HepG2 (cell line): ENCODE data around the gene TANC1. TPM values are rescaled to one million over a fixed set of nuclear protein-coding genes. Genes with fewer than 3 reads are reported as not detected.

ENCODE experiments used
- ATAC-seq: fragments of 200-7000 bp; cut with Tn5 transposase; 3 replicates; pipeline ENCODE4 v1.9.1; 2020; ENCODE audit warnings: mild to moderate bottlenecking, moderate library complexity
- BruUV-seq: library from RNA; stranded (reverse); fragments of 400-500 nt; replicated peaks from 2 replicates; lab custom pipeline; 2021; lab: Mats Ljungman, UMichigan
- CTCF ChIA-PET: fragments of 300-600 bp; formaldehyde crosslinking; extraction: SDS; loops from one replicate; lab custom pipeline; 2021; ENCODE audit warnings: low total read pairs, inconsistent platforms, low intra/inter-chr PET ratio; lab: Yijun Ruan, JAX
- POLR2A ChIA-PET: fragments of 350-600 bp; sonication (Branson Sonifier 250); formaldehyde crosslinking; loops from one replicate; lab custom pipeline; 2020; ENCODE audit warnings: antibody characterized with exemption, inconsistent platforms; lab: Yijun Ruan, JAX
- DNase-seq: peaks from one replicate; pipeline ENCODE4 v3.0.0-alpha.2; 2015; ENCODE audit warnings: low spot score
- FAIRE-seq: peaks from 3 replicates; lab custom pipeline; 2011; peaks lifted over from hg19 to GRCh38; lab: Jason Lieb, UNC
- H2AFZ ChIP-seq: one replicate; pipeline ENCODE4 v1.6.1; 2011; ENCODE audit warnings: low read length, inconsistent platforms
- H3K27ac ChIP-seq: fragments of 300-600 bp; 3 replicates; pipeline ENCODE4 v1.8.0; 2011; ENCODE audit warnings: mixed run types, mild to moderate bottlenecking, mixed read lengths, low read length, inconsistent platforms; ENCODE audit not compliant: insufficient read depth; ENCODE audit errors: extremely low read length
- H3K27me3 ChIP-seq, 2 experiments: fragments of 200-600 bp in 1 of 2; 2 replicates in 1 of 2; 3 replicates in 1 of 2; pipeline versions ENCODE4 v1.6.0 to v1.8.0; 2011; ENCODE audit warnings: low read length in 2 of 2, mild to moderate bottlenecking in 2 of 2, moderate library complexity in 2 of 2, inconsistent platforms in 1 of 2; ENCODE audit not compliant: insufficient read depth in 2 of 2, control insufficient read depth in 1 of 2
- H3K36me3 ChIP-seq, 2 experiments: fragments of 200-600 bp in 1 of 2; replicated peaks in 1 of 2; 2 replicates in 1 of 2; 3 replicates in 1 of 2; pipeline versions ENCODE4 v1.5.1 to v1.8.0; 2011; ENCODE audit warnings: low read length in 2 of 2, inconsistent platforms in 1 of 2; ENCODE audit not compliant: insufficient read depth in 2 of 2, control insufficient read depth in 1 of 2
- H3K4me1 ChIP-seq: 2 replicates; pipeline ENCODE4 v1.5.1; 2012; ENCODE audit warnings: low read length, inconsistent platforms; ENCODE audit not compliant: insufficient read depth
- H3K4me2 ChIP-seq: 2 replicates; pipeline ENCODE4 v1.6.0; 2011; ENCODE audit warnings: low read depth, low read length, inconsistent platforms
- H3K4me3 ChIP-seq, 3 experiments: fragments of 200-600 bp in 1 of 3; sonication (generic), shearing (Covaris generic) in 1 of 3; replicated peaks in 1 of 3; 2 replicates each; pipeline ENCODE4 v1.5.1; 2011 to 2016; ENCODE audit warnings: low read length in 3 of 3, inconsistent platforms in 2 of 3, low read depth in 2 of 3, mild to moderate bottlenecking in 2 of 3, control low read depth in 1 of 3, mixed read lengths in 1 of 3; ENCODE audit not compliant: insufficient read depth in 1 of 3
- H3K79me2 ChIP-seq: one replicate; pipeline ENCODE4 v1.6.1; 2011; ENCODE audit warnings: low read length, inconsistent platforms; ENCODE audit not compliant: insufficient read depth
- H3K9ac ChIP-seq: 2 replicates; pipeline ENCODE4 v1.6.0; 2011; ENCODE audit warnings: mild to moderate bottlenecking, low read depth, low read length, inconsistent platforms; ENCODE audit not compliant: insufficient read depth
- H3K9me3 ChIP-seq: 2 replicates; pipeline ENCODE4 v1.5.1; 2012; ENCODE audit warnings: mild to moderate bottlenecking, low read length
- H4K20me1 ChIP-seq: 2 replicates; pipeline ENCODE4 v1.6.0; 2011; ENCODE audit warnings: inconsistent platforms, mild to moderate bottlenecking, low read length, moderate library complexity; ENCODE audit not compliant: insufficient read depth
- BCL6 ChIP-seq: IDR thresholded peaks from 2 replicates; pipeline ENCODE4 v1.6.1; 2016; ENCODE audit warnings: missing genetic modification reagents, missing compliant biosample characterization
- CHD2 ChIP-seq: IDR thresholded peaks from 2 replicates; pipeline ENCODE4 v1.6.1; 2011; ENCODE audit warnings: low read depth, low read length, improper control_type of control experiment
- EED ChIP-seq: sonication (generic); formaldehyde crosslinking; IDR thresholded peaks from 2 replicates; pipeline ENCODE4 v1.5.0; 2020; ENCODE audit warnings: mild to moderate bottlenecking, missing genetic modification reagents
- ETV5 ChIP-seq: IDR thresholded peaks from 2 replicates; pipeline ENCODE4 v1.6.1; 2018; ENCODE audit warnings: missing biosample characterization, missing genetic modification reagents, inconsistent platforms, borderline replicate concordance
- LRRFIP1 ChIP-seq: sonication (generic); formaldehyde crosslinking; conservative IDR thresholded peaks from 2 replicates; pipeline ENCODE4 v1.4.0; 2020; ENCODE audit warnings: missing genetic modification reagents
- MED1 ChIP-seq: sonication (generic); formaldehyde crosslinking; IDR thresholded peaks from 2 replicates; pipeline ENCODE4 v1.4.0; 2020; ENCODE audit warnings: missing genetic modification reagents
- NFYB ChIP-seq: sonication (generic); formaldehyde crosslinking; IDR thresholded peaks from 2 replicates; pipeline ENCODE4 v1.4.0; 2020; ENCODE audit warnings: missing genetic modification reagents
- RORA ChIP-seq: sonication (generic); formaldehyde crosslinking; IDR thresholded peaks from 2 replicates; pipeline ENCODE4 v1.5.0; 2020; ENCODE audit warnings: mild to moderate bottlenecking, missing genetic modification reagents, moderate library complexity
- SATB2 ChIP-seq: sonication (generic); formaldehyde crosslinking; IDR thresholded peaks from 2 replicates; pipeline ENCODE4 v1.5.0; 2020; ENCODE audit warnings: missing genetic modification reagents
- SIN3B ChIP-seq: fragments of 150-350 bp; IDR thresholded peaks from 2 replicates; pipeline ENCODE4 v1.6.1; 2014; ENCODE audit warnings: low read length
- SOX6 ChIP-seq, 2 experiments: fragments of 450-650 bp in 1 of 2; sonication (generic) in 1 of 2; formaldehyde crosslinking in 1 of 2; IDR thresholded peaks; 2 replicates each; pipeline versions ENCODE4 v1.4.0 to v1.6.1; 2017 to 2020; ENCODE audit warnings: antibody characterized with exemption in 1 of 2, mild to moderate bottlenecking in 1 of 2, missing genetic modification reagents in 1 of 2
- THYN1 ChIP-seq: sonication (generic); formaldehyde crosslinking; IDR thresholded peaks from 2 replicates; pipeline ENCODE4 v1.8.1; 2023; ENCODE audit warnings: low read depth, mild to moderate bottlenecking, moderate library complexity, missing genetic modification reagents, borderline replicate concordance
- ZBTB33 ChIP-seq: sonication (generic); formaldehyde crosslinking; IDR thresholded peaks from 2 replicates; pipeline ENCODE4 v1.4.0; 2020; ENCODE audit warnings: missing genetic modification reagents
- ZNF235 ChIP-seq: sonication (generic); formaldehyde crosslinking; IDR thresholded peaks from 2 replicates; pipeline ENCODE4 v1.8.1; 2023; ENCODE audit warnings: mild to moderate bottlenecking, missing genetic modification reagents, borderline replicate concordance
- ZNF468 ChIP-seq: sonication (generic); formaldehyde crosslinking; IDR thresholded peaks from 2 replicates; pipeline ENCODE4 v1.8.0; 2022; ENCODE audit warnings: mild to moderate bottlenecking, moderate library complexity, missing genetic modification reagents
- ZNF709 ChIP-seq: sonication (generic); formaldehyde crosslinking; IDR thresholded peaks from 2 replicates; pipeline ENCODE4 v1.5.0; 2020; ENCODE audit warnings: mild to moderate bottlenecking, missing genetic modification reagents
- ZNF749 ChIP-seq: sonication (generic); formaldehyde crosslinking; IDR thresholded peaks from 2 replicates; pipeline ENCODE4 v1.8.0; 2022; ENCODE audit warnings: mild to moderate bottlenecking, missing genetic modification reagents, moderate library complexity, borderline replicate concordance
- WGBS: methylation state at CpG from one replicate; pipeline ENCODE4 v1.1.6; 2017; ENCODE audit warnings: low lambda C conversion rate; 5-methylcytosine and 5-hydroxymethylcytosine counted together
- in situ Hi-C: cut with HindIII; loops from 2 replicates; pipeline ENCODE4 v1.10.0; 2017; ENCODE audit warnings: low pct_unique_long_range_greater_than_20kb; ENCODE audit not compliant: extremely low pct_ligation_motif_present
- intact Hi-C: fragments of 100-400 bp; cut with micrococcal nuclease; formaldehyde crosslinking; loops from one replicate; pipeline ENCODE4 v1.10.0; 2022; ENCODE audit not compliant: unreplicated experiment
- polyA plus RNA-seq, 8 experiments: library from polyadenylated mRNA; depleted of rRNA in 3 of 8; stranded (reverse) in 7 of 8; unstranded in 1 of 8; fragments of >200 nt; fragmentation: Illumina TruSeq in 4 of 8; extraction: Trizol in 4 of 8; gene quantifications; 2 replicates each; pipeline versions ENCODE4 v1.2.1 to v1.2.3, GENCODE V29; 2011 to 2016; ENCODE audit warnings: low read depth in 4 of 8, missing spikeins in 1 of 8, mixed read lengths in 1 of 8; ENCODE audit not compliant: insufficient read depth in 1 of 8
- total RNA-seq, 5 experiments: library from RNA; depleted of rRNA; stranded (reverse); fragments of >200 nt; fragmentation: Illumina TruSeq; extraction: Trizol; gene quantifications; 2 replicates each; pipeline ENCODE4 v1.2.3, GENCODE V29; 2016; ENCODE audit warnings: low read depth in 1 of 5

The TANC1 gene
- total and polyA plus RNA-seq, 2 of the 13 experiments (the other 11 are each of a cell fraction or from before 2014, with no cell fraction given): 2.3 to 5.6 TPM

DNA sequence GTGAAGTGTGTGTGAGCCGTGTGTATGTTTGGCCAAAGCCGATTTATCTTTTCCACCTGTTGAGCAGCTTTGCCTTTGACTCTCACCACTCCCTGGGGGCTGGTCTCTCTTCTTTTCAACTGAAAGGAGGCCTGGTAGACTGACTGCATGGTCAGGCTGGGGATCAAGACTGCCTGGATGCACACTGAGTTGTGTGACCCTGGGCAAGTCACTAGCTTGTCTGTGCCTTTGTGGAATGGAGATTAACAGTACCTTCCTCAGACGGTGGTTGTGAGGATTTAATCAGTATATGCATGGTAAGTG is 85.5 kb downstream of the TANC1 start:
- no peaks in the 10 kb centered on the region for H3K79me2 ChIP-seq
- TF ChIP-seq EED (CRISPR knock-in tag) (no peak), ZNF709 (no peak), THYN1 (CRISPR knock-in tag) (no peak), ZNF749 (CRISPR knock-in tag) (no peak)
- TF ChIP-seq, all 625 proteins: peak for 0
- BruUV-seq: no TSS peak
- Histone ChIP-seq H3K4me2 (no peak overlapping the region), H3K36me3 (no peaks in the 10 kb centered on the region), H3K27ac (no peak overlapping the region), H4K20me1 (no peaks in the 10 kb centered on the region), H3K27me3 (no peaks in the 10 kb centered on the region), H2AFZ (no peak overlapping the region), H3K4me1 (no peaks in the 10 kb centered on the region), H3K9me3 (no peaks in the 10 kb centered on the region), H3K9ac (no peak overlapping the region), H3K4me3 (no peak overlapping the region)
- DNase-seq (no peak), ATAC-seq (no peak), FAIRE-seq (no peak)
- in situ Hi-C loops (no loop called here), intact Hi-C loops (no loop called here)
- POLR2A ChIA-PET: no interaction called here
- 67% methylated on average over 3 of the region's 3 CpGs for WGBS
- CTCF ChIA-PET: no interaction called here

- FAIRE-seq (no peak), ATAC-seq (no peak; the same call in 1 of the 3 replicates), DNase-seq (no peak)
- H3K27me3 ChIP-seq: no peaks in the 10 kb centered on the region
- BruUV-seq: no TSS peak
- H3K36me3 ChIP-seq: no peaks in the 10 kb centered on the region
- H3K4me1 ChIP-seq: no peaks in the 10 kb centered on the region
- H3K9ac ChIP-seq: no peak overlapping the region
- H3K4me3 ChIP-seq: no peak overlapping the region
- ChIA-PET CTCF (no interaction called here), POLR2A (no interaction called here)
- WGBS: 56% methylated on average over 3 of the region's 4 CpGs
- no peaks in the 10 kb centered on the region for H3K79me2 ChIP-seq
- H3K9me3 ChIP-seq: no peaks in the 10 kb centered on the region
- no peak overlapping the region for H3K4me2 ChIP-seq
- no peak overlapping the region for H3K27ac ChIP-seq
- in situ Hi-C loops (no loop called here), intact Hi-C loops (no loop called here)
- no peaks in the 10 kb centered on the region for H4K20me1 ChIP-seq
- H2AFZ ChIP-seq: no peak overlapping the region
- no peak for TF ChIP-seq SATB2
- no peak for TF ChIP-seq SOX6 (IDR thresholded peaks at IDR 0.05)
- no peak for TF ChIP-seq SOX6 (CRISPR knock-in tag; IDR thresholded peaks at IDR 0.05)
- no peak for TF ChIP-seq ZBTB33 (CRISPR knock-in tag)
- no peak for TF ChIP-seq LRRFIP1 (CRISPR knock-in tag)
- no peak for TF ChIP-seq THYN1 (CRISPR knock-in tag)
- TF ChIP-seq RORA (CRISPR knock-in tag): no peak
- no peak for TF ChIP-seq MED1 (CRISPR knock-in tag)
- no peak for TF ChIP-seq ETV5
- TF ChIP-seq SIN3B: no peak
- TF ChIP-seq ZNF468 (CRISPR knock-in tag): no peak
- TF ChIP-seq ZNF235 (CRISPR knock-in tag): no peak
- no peak for TF ChIP-seq NFYB (CRISPR knock-in tag)
- TF ChIP-seq CHD2: no peak
- TF ChIP-seq BCL6 (CRISPR knock-in tag): no peak
Measured at GRCh38 chr2:159054985-159055384, 86.5 kb downstream of the TANC1 start.
